ENCODE measurements around the gene PDCD1LG2.
A peak's percentile ranks its signal among the peaks of the same experiment; 100 is the strongest.

PDCD1LG2 gene

GRCh38 chr9:5592904-5593303, 82.6 kb downstream of the PDCD1LG2 start:
- peak overlapping the region; percentile 72; the same call in 1 of the 2 replicates for H3K4me2 ChIP-seq (ENCODE audit: low read length)
- H3K27ac ChIP-seq (ENCODE audit: low read length), result no peak overlapping the region
- no peak overlapping the region for H2AFZ ChIP-seq (ENCODE audit: low read depth, low read length)
- no peak overlapping the region for H3K4me3 ChIP-seq (ENCODE audit: low read length)
- H3K79me2 ChIP-seq (ENCODE audit: low read length), result no peaks in the 10 kb centered on the region
- no peaks in the 10 kb centered on the region for H3K9me3 ChIP-seq (ENCODE audit: insufficient read depth, low read length)
- no peaks in the 10 kb centered on the region for H4K20me1 ChIP-seq (ENCODE audit: insufficient read depth, low read length)
- H3K4me1 ChIP-seq (ENCODE audit: low read length), result peaks cover 84% of the 10 kb centered on the region
- TF ChIP-seq, protein P1, sequence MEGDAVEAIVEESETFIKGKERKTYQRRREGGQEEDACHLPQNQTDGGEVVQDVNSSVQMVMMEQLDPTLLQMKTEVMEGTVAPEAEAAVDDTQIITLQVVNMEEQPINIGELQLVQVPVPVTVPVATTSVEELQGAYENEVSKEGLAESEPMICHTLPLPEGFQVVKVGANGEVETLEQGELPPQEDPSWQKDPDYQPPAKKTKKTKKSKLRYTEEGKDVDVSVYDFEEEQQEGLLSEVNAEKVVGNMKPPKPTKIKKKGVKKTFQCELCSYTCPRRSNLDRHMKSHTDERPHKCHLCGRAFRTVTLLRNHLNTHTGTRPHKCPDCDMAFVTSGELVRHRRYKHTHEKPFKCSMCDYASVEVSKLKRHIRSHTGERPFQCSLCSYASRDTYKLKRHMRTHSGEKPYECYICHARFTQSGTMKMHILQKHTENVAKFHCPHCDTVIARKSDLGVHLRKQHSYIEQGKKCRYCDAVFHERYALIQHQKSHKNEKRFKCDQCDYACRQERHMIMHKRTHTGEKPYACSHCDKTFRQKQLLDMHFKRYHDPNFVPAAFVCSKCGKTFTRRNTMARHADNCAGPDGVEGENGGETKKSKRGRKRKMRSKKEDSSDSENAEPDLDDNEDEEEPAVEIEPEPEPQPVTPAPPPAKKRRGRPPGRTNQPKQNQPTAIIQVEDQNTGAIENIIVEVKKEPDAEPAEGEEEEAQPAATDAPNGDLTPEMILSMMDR (IDR thresholded peaks at IDR 0.05; ENCODE audit: low read depth, low read length), result no peak
- no peak for TF ChIP-seq EZH2phosphoT487 (IDR thresholded peaks at IDR 0.05; ENCODE audit: low read depth)
- peaks cover 6% of the 10 kb centered on the region for H3K27me3 ChIP-seq (ENCODE audit: low read depth, low read length)
- H3K9ac ChIP-seq (ENCODE audit: low read length), result no peak overlapping the region
- H3K36me3 ChIP-seq (replicated peaks; ENCODE audit: low read depth, low read length), result no peaks in the 10 kb centered on the region

DNA sequence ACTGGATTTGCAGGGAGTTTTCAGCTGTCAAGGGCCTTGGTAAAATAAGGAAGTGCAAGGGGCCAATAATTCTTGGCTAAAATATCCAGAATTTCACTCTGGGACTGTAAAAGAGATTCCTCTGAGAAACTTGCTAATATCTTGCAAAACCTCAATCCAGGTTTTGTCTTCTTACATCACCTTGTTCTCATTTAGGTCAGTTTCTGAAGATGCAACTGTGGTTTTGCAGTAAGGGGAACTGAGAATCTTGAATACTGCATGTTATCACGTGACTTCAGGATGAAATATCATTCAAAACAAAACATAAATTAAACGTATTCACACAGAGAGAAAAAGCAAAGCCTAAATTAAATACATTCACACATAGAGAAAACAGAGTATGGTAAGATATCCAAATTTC, 83.6 kb downstream of the PDCD1LG2 start:
- Histone ChIP-seq H3K27ac (ENCODE audit: low read length) (peak overlapping the region; percentile 54), H2AFZ (ENCODE audit: low read depth, low read length) (no peak overlapping the region), H3K27me3 (ENCODE audit: low read depth, low read length) (peaks cover 6% of the 10 kb centered on the region), H3K9ac (ENCODE audit: low read length) (no peak overlapping the region), H3K36me3 (replicated peaks; ENCODE audit: low read depth, low read length) (no peaks in the 10 kb centered on the region), H4K20me1 (ENCODE audit: insufficient read depth, low read length) (no peaks in the 10 kb centered on the region), H3K79me2 (ENCODE audit: low read length) (no peaks in the 10 kb centered on the region), H3K4me3 (ENCODE audit: low read length) (peak overlapping the region; percentile 32), H3K4me1 (ENCODE audit: low read length) (peaks cover 74% of the 10 kb centered on the region), H3K9me3 (ENCODE audit: insufficient read depth, low read length) (no peaks in the 10 kb centered on the region), H3K4me2 (ENCODE audit: low read length) (peak overlapping the region; percentile 72)
- no peak for TF ChIP-seq EZH2phosphoT487 (IDR thresholded peaks at IDR 0.05; ENCODE audit: low read depth)
- TF ChIP-seq, protein P1 (IDR thresholded peaks at IDR 0.05; ENCODE audit: low read depth, low read length), result no peak

GRCh38 chr9:5596173-5596572, 85.8 kb downstream of the PDCD1LG2 start:
- Histone ChIP-seq H3K9ac (ENCODE audit: low read length) (no peak overlapping the region), H4K20me1 (ENCODE audit: insufficient read depth, low read length) (no peaks in the 10 kb centered on the region), H3K4me3 (ENCODE audit: low read length) (no peak overlapping the region), H3K79me2 (ENCODE audit: low read length) (no peaks in the 10 kb centered on the region), H3K27me3 (ENCODE audit: low read depth, low read length) (peaks cover 6% of the 10 kb centered on the region), H3K36me3 (replicated peaks; ENCODE audit: low read depth, low read length) (no peaks in the 10 kb centered on the region), H3K4me2 (ENCODE audit: low read length) (peak overlapping the region; percentile 20; the same call in 1 of the 2 replicates), H3K9me3 (ENCODE audit: insufficient read depth, low read length) (no peaks in the 10 kb centered on the region), H3K27ac (ENCODE audit: low read length) (no peak overlapping the region), H2AFZ (ENCODE audit: low read depth, low read length) (no peak overlapping the region), H3K4me1 (ENCODE audit: low read length) (peaks cover 54% of the 10 kb centered on the region)
- TF ChIP-seq, protein P1 (IDR thresholded peaks at IDR 0.05; ENCODE audit: low read depth, low read length), result no peak
- no peak for TF ChIP-seq EZH2phosphoT487 (IDR thresholded peaks at IDR 0.05; ENCODE audit: low read depth)

- Histone ChIP-seq H3K4me2 (ENCODE audit: low read length) (peak overlapping the region; percentile 74), H3K4me1 (ENCODE audit: low read length) (peaks cover 21% of the 10 kb centered on the region), H2AFZ (ENCODE audit: low read depth, low read length) (peak overlapping the region; percentile 2; the same call in 1 of the 2 replicates), H3K36me3 (replicated peaks; ENCODE audit: low read depth, low read length) (no peaks in the 10 kb centered on the region), H3K79me2 (ENCODE audit: low read length) (no peaks in the 10 kb centered on the region), H3K27ac (ENCODE audit: low read length) (peak overlapping the region; percentile 2; the same call in 1 of the 2 replicates), H4K20me1 (ENCODE audit: insufficient read depth, low read length) (no peaks in the 10 kb centered on the region), H3K4me3 (ENCODE audit: low read length) (peak overlapping the region; percentile 66), H3K9ac (ENCODE audit: low read length) (peak overlapping the region; percentile 46), H3K9me3 (ENCODE audit: insufficient read depth, low read length) (no peaks in the 10 kb centered on the region), H3K27me3 (ENCODE audit: low read depth, low read length) (no peaks in the 10 kb centered on the region)
- TF ChIP-seq, protein P1 (IDR thresholded peaks at IDR 0.05; ENCODE audit: low read depth, low read length), result peak; percentile 30; the same call in 1 of the 2 replicates
- TF ChIP-seq EZH2phosphoT487 (IDR thresholded peaks at IDR 0.05; ENCODE audit: low read depth), result no peak
Measured at GRCh38 chr9:5608298-5609225, 98.2 kb downstream of the PDCD1LG2 start.
